Astrocyte of the spinal cord (primary cell): ENCODE data around the gene TSPYL4.
A peak's percentile ranks its signal among the peaks of the same experiment; 100 is the strongest.

ENCODE experiments used
- DNase-seq: peaks from one replicate; pipeline ENCODE4 v3.0.0; 2011; ENCODE audit warnings: low read depth, low spot score
- H3K4me3 ChIP-seq: 2 replicates; pipeline ENCODE4 v1.5.1; 2011; ENCODE audit warnings: low read depth, mild to moderate bottlenecking, low read length, moderate library complexity
- CTCF ChIP-seq: IDR thresholded peaks from 2 replicates; pipeline ENCODE4 v1.5.1; 2012; ENCODE audit warnings: low read depth, mild to moderate bottlenecking, low read length, inconsistent platforms
- in situ Hi-C: cut with HindIII; loops from 2 replicates; pipeline ENCODE4 v1.10.0; 2017; ENCODE audit warnings: low sequenced_read_pairs

TSPYL4 gene

GRCh38 chr6:116282698-116283097 is 28.8 kb upstream of the TSPYL4 start:
- no peak for DNase-seq
- TF ChIP-seq CTCF: no peak
- no peak overlapping the region for H3K4me3 ChIP-seq
- in situ Hi-C loops: no loop called here

GRCh38 chr6:116280933-116281316 is 27.1 kb upstream of the TSPYL4 start:
- in situ Hi-C loops: no loop called here
- TF ChIP-seq CTCF: no peak
- no peak overlapping the region for H3K4me3 ChIP-seq
- DNase-seq: no peak

- peak; percentile 30 for DNase-seq
- in situ Hi-C loops: no loop called here
- H3K4me3 ChIP-seq: peak overlapping the region; percentile 88
- TF ChIP-seq CTCF: no peak
Measured at GRCh38 chr6:116280161-116280932, 26.5 kb upstream of the TSPYL4 start.

- TF ChIP-seq CTCF: no peak
- in situ Hi-C loops: no loop called here
- H3K4me3 ChIP-seq: peak within 1 kb of the TSS; percentile 88
- DNase-seq: peak; percentile 98
Measured at GRCh38 chr6:116279232-116280160, 25.6 kb upstream of the TSPYL4 start, which contains the start of gene TSPYL1. TSS of gene TSPYL1 (minus strand) at chr6:116279930. CDS start at chr6:116279830, 100 bp downstream.

GRCh38 chr6:116278854-116279231 is 25.0 kb upstream of the TSPYL4 start:
- DNase-seq: no peak

More at GRCh38 chr6:116278854-116279231, 25.0 kb upstream of the TSPYL4 start:
- in situ Hi-C loops: no loop called here
- peak overlapping the region; percentile 88 for H3K4me3 ChIP-seq
- TF ChIP-seq CTCF: no peak
